ENCODE results near the gene FAU. TPM values are rescaled to one million over a fixed set of nuclear protein-coding genes. Genes with fewer than 3 reads are reported as not detected.
A peak's percentile ranks its signal among the peaks of the same experiment; 100 is the strongest.
"Not testable (repeated sequence)": the region's sequence is repeated elsewhere in the genome, so short reads cannot be mapped to it uniquely, and the experiment has no call there.

The FAU gene
- total RNA-seq, 1 donor from 2014 or later, result 734 TPM

- Mint-ChIP-seq H3K4me1 (ENCODE audit: unreplicated experiment) (peaks cover 27% of the 10 kb centered on the region), H3K36me3 (ENCODE audit: unreplicated experiment) (peaks cover 12% of the 10 kb centered on the region), H3K27ac (ENCODE audit: unreplicated experiment) (no peak overlapping the region), H3K4me3 (ENCODE audit: unreplicated experiment) (no peak overlapping the region), H3K27me3 (ENCODE audit: unreplicated experiment) (no peaks in the 10 kb centered on the region), H3K9me3 (ENCODE audit: unreplicated experiment) (no peaks in the 10 kb centered on the region)
- TF ChIP-seq CTCF (IDR thresholded peaks at IDR 0.05), result no peak
- DNase-seq (ENCODE audit: extremely low spot score, unreplicated experiment), result no peak
Observed at GRCh38 chr11:65125197-65126056, 3.5 kb upstream of the FAU start.

- Mint-ChIP-seq H3K36me3 (ENCODE audit: unreplicated experiment) (peaks cover 16% of the 10 kb centered on the region), H3K9me3 (ENCODE audit: unreplicated experiment) (no peaks in the 10 kb centered on the region), H3K27ac (ENCODE audit: unreplicated experiment) (peak overlapping the region; percentile 52), H3K4me3 (ENCODE audit: unreplicated experiment) (peak overlapping the region; percentile 22), H3K4me1 (ENCODE audit: unreplicated experiment) (peaks cover 27% of the 10 kb centered on the region), H3K27me3 (ENCODE audit: unreplicated experiment) (no peaks in the 10 kb centered on the region)
- DNase-seq (ENCODE audit: extremely low spot score, unreplicated experiment), result no peak
- no peak for TF ChIP-seq CTCF (IDR thresholded peaks at IDR 0.05)
Observed at GRCh38 chr11:65124480-65125196, 2.7 kb upstream of the FAU start.

GRCh38 chr11:65121447-65121864 lies 478 bp downstream of the FAU start:
- no peak for TF ChIP-seq CTCF (IDR thresholded peaks at IDR 0.05)
- H3K27ac Mint-ChIP-seq (ENCODE audit: unreplicated experiment), result peak overlapping the region; percentile 97
- H3K4me3 Mint-ChIP-seq (ENCODE audit: unreplicated experiment), result peak overlapping the region; percentile 97
- no peaks in the 10 kb centered on the region for H3K9me3 Mint-ChIP-seq (ENCODE audit: unreplicated experiment)
- peak; percentile 84 for DNase-seq (ENCODE audit: extremely low spot score, unreplicated experiment)
- peaks cover 33% of the 10 kb centered on the region for H3K4me1 Mint-ChIP-seq (ENCODE audit: unreplicated experiment)
- peaks cover 21% of the 10 kb centered on the region for H3K36me3 Mint-ChIP-seq (ENCODE audit: unreplicated experiment)
- H3K27me3 Mint-ChIP-seq (ENCODE audit: unreplicated experiment), result no peaks in the 10 kb centered on the region

GRCh38 chr11:65120831-65121230 lies 1.1 kb downstream of the FAU start:
- no peak for TF ChIP-seq CTCF (IDR thresholded peaks at IDR 0.05)
- Mint-ChIP-seq H3K9me3 (ENCODE audit: unreplicated experiment) (no peaks in the 10 kb centered on the region), H3K27ac (ENCODE audit: unreplicated experiment) (peak overlapping the region; percentile 97), H3K4me3 (ENCODE audit: unreplicated experiment) (peak overlapping the region; percentile 97), H3K27me3 (ENCODE audit: unreplicated experiment) (no peaks in the 10 kb centered on the region), H3K36me3 (ENCODE audit: unreplicated experiment) (peaks cover 19% of the 10 kb centered on the region), H3K4me1 (ENCODE audit: unreplicated experiment) (peaks cover 33% of the 10 kb centered on the region)
- DNase-seq (ENCODE audit: extremely low spot score, unreplicated experiment), result no peak

- TF ChIP-seq CTCF (IDR thresholded peaks at IDR 0.05), result no peak
- Mint-ChIP-seq H3K36me3 (ENCODE audit: unreplicated experiment) (peaks cover 19% of the 10 kb centered on the region), H3K9me3 (ENCODE audit: unreplicated experiment) (no peaks in the 10 kb centered on the region), H3K27me3 (ENCODE audit: unreplicated experiment) (no peaks in the 10 kb centered on the region), H3K4me1 (ENCODE audit: unreplicated experiment) (peaks cover 33% of the 10 kb centered on the region), H3K4me3 (ENCODE audit: unreplicated experiment) (no peak overlapping the region), H3K27ac (ENCODE audit: unreplicated experiment) (no peak overlapping the region)
- DNase-seq (ENCODE audit: extremely low spot score, unreplicated experiment), result no peak
Observed at GRCh38 chr11:65119670-65119995, 2.3 kb downstream of the FAU start.

GRCh38 chr11:65118891-65119669 lies 2.9 kb downstream of the FAU start:
- not testable (repeated sequence) for H3K9me3 Mint-ChIP-seq (ENCODE audit: unreplicated experiment); H3K4me3 Mint-ChIP-seq (ENCODE audit: unreplicated experiment); DNase-seq (ENCODE audit: extremely low spot score, unreplicated experiment); H3K27me3 Mint-ChIP-seq (ENCODE audit: unreplicated experiment)
- H3K36me3 Mint-ChIP-seq (ENCODE audit: unreplicated experiment), result peaks cover 16% of the 10 kb centered on the region
- H3K4me1 Mint-ChIP-seq (ENCODE audit: unreplicated experiment), result peaks cover 30% of the 10 kb centered on the region
- H3K27ac Mint-ChIP-seq (ENCODE audit: unreplicated experiment), result peak overlapping the region; percentile 63

Measured in osteocyte (in vitro differentiated cells).